Stimulated activated CD4-positive, alpha-beta T cell treated with anti-CD3 and anti-CD28 coated beads, Interleukin-1b, Interleukin-23, amount 100 ng/mL, for 1 hour (primary cell): ENCODE results near the gene LRRK1.
"Not testable (repeated sequence)": the region's sequence is repeated elsewhere in the genome, so short reads cannot be mapped to it uniquely, and the experiment has no call there.

Experiments used
- DNase-seq, 2 donors: peaks; one replicate each; pipeline ENCODE4 v3.0.0-alpha.2; 2020; ENCODE audit warnings: low read depth in 2 of 2

The LRRK1 gene

DNA sequence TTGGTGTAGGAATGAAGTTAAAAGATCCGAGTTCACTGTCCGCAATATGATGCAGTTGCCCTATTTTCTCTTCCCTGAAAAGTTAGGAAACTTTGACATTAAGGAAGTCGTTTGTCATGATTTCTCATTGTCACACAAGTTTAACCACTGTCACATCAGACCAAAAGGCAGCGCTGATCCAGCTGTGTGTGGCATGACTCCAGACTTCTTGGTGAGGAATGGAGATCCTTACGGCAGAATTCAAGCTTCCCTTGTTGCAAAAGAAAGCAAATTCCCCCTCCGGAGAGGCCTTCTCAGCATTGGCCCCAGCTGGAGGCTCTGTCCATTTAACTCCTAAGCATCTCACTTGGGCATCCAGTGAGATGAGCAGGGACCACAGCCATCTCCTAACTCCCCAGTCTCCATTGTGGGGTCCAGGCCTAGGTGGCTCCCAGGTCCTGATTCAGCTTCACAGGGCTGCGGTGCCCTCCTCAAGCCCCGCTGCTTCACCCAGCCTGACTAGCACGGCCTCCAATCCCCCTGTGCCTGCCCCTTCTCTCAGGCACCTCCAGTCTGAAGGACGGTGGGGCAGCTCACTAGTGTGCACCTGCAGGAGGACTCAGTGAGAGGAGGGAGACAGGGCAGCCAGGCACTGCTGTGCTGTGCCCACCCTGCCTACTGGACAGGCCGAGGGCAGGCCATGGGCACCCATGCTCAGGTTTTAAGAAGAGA lies 173.2 kb downstream of the LRRK1 start:
- DNase-seq = no peak

DNA sequence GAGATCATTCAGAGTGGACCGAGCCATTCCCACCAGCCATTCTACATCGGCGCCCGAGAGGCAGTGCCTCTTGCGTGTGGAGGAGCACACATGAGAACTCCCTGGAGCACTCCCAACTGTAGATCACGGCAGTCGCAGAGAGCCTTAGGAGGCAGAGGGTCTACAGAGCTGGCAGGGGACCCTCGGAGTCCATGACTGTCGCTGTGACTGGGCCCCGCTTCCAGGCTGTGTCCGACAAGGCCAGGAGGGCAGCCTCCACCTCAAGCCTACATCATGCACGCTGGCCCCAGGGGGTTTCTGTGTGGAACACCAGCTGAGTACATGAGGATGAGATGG lies 173.7 kb downstream of the LRRK1 start:
- DNase-seq = no peak

DNA sequence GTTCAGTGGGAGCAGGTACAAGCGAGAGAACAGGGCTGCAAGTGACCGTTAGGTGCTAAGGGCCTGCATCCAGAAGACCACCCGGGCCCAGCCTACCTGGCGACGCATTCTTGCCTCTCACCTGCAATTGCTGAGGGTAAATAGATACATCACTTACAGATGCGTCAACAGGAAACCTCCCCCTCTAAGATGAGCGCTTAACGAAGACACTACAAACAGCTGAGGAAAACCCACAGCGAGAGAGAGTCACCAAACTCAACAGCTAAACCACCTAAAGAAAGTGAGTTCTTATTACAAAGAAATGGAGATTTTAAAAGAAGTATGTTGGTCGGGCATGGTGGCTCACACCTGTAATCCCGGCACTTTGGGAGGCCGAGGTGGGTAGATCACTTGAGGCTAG lies 174.8 kb downstream of the LRRK1 start:
- DNase-seq = no peak

- DNase-seq = not testable (repeated sequence)
Observed at GRCh38 chr15:101095796-101096406, 176.7 kb downstream of the LRRK1 start.

DNA sequence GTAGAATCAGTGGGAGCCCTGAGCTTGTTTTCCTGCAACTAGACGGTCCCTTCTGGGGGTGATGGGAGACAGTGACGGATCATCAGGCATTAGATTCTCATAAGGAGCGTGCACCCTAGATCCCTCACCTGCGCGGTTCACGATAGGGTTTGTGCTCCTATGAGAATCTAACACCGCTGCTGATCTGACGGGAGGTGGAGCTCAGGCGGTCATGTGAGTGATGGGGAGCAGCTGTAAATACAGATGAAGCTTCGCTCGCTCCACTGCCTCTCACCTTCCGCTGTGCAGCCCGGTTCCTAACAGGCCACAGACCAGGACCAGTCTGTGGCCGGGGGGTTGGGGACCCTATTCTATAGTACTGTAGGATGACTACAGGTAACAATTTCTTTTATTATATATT lies 178.0 kb downstream of the LRRK1 start:
- no peak for DNase-seq

- no peak for DNase-seq
Observed at GRCh38 chr15:101099183-101099582, 180.0 kb downstream of the LRRK1 start.

GRCh38 chr15:101100118-101100517 lies 181.0 kb downstream of the LRRK1 start:
- no peak for DNase-seq

DNA sequence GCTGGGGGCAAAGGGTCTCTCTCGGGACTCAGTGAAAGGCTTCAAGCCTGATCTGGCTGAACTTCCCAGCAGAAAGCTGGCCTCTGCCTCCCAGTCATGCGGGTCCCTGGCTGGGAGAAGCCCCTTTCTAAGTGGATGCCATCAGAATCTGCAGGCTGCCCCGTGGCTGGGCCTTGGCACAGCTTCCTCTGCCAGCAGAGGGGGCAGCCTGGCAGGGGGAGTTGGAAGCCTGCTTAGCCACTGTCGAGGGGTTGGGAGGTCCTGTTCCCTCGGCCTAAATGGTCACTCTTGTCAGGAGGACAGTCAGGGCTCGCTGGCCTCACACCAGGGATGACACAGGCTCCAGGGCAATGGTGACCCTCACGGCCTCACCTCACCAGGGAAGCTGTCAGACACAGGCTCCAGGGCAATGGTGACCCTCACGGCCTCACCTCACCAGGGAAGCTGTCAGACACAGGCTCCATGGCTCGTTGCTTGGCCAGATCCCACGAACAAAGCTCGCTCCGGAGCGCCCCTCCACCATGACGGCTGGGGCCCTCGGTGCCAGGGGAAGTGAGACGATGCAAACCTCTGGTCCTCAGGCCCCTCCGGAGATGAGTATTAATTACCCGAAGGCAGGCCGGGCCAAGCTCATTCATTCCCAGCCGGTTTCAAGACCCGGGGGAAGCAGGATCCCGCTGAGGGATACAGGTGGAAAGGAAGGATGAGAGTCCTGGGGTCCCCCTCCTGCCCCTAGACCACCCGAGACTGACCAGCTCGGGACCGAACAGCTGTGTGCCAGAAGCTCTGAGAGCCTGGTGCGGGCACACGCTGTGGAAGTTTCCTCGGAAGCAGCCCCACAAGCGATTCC lies 181.7 kb downstream of the LRRK1 start:
- DNase-seq = no peak

- no peak for DNase-seq
Observed at GRCh38 chr15:101101676-101102075, 182.5 kb downstream of the LRRK1 start.

DNA sequence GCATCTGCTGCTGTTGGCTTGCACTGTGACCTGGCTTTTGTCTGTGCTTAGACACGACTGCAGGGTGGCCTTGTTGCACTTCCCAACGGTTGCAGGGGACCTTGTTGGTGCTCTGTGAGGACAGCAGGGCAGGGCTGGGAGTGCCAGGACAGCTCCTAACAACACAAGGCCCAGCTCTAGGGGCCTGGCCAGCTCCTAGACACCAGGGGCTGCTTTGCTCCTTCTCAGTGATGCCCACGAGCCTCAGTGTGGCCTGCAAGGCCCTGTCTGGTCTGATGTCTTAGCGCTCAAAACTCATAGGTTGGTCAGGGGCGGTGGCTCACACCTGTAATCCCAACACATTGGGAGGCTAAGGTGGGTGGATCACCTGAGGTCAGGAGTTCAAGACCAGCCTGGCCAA lies 183.6 kb downstream of the LRRK1 start:
- DNase-seq = no peak

DNA sequence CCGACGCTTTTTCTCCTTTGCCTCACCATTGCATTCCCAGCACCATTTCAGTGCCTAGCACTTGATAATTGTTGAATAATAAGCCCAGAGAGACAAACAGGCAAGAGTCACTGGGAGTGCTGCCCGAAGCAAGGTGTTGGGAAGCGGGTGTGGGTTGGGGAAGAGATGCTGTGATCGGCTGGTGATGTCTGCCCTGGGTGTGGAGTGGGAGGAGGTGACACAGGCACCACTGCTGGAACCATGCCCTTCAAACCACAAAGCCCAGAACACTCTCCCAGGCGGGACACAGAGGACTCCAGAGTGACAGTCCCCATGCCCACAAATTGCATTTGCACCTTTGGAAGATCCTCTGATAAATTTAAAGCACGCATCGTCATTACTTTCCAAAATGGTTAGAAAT lies 184.4 kb downstream of the LRRK1 start:
- DNase-seq = no peak

DNA sequence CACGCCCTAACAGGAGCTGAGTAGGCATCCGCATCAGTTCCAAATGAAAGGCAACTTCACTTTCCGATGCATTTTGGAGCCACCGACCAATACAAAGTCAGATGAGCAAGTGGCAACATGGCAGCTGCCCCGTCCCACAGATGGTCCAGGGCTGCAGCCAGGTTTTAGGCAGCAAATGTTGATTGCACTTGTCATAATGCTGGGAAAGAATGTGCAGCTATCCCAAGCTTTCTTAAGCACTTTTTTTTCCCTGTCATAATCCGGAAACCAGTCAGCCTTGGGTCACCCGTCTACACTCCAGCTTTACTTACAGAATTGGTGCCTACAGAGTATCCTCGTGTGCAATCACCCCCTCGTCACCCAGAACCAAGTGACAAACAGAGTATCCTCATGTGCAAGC lies 185.0 kb downstream of the LRRK1 start:
- DNase-seq = no peak

DNA sequence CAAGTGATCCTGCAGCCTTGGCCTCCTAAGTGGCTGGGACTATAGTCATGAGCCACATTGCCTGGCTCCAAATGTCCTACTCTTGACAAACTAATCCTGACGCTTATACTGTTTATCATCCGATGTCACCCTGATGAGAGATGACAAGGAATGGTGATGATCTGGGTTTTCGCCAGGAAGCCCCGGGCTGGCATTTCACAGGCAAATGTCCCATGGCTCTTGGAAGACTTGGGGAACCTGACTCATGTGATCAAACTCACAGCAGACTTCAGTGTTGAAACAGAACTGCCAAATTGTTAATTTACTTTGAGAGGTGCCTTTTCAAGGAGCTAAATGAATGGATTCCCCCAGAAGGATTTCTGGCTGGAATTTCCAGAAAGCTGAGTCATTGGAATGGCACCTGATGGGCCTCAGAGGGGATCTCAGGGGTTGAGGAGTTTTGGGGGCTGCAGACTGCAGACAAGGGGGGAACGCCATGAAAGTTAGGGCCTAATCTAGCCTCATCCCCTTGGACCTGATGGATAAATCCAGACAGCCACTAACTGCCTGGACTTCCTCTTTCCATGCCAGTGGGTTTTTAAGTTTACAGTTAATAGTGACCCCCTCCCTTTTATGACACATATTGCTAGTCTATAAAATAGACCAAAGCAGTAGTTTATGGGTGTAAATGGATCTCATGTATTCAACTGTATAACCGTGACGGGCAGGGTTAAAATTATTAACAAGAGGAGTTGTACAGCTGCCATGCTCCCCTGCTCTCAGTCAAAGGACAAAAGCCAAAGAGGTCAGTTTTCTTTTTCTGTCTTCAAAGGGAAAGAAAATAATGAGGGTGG lies 186.1 kb downstream of the LRRK1 start:
- DNase-seq = no peak

DNA sequence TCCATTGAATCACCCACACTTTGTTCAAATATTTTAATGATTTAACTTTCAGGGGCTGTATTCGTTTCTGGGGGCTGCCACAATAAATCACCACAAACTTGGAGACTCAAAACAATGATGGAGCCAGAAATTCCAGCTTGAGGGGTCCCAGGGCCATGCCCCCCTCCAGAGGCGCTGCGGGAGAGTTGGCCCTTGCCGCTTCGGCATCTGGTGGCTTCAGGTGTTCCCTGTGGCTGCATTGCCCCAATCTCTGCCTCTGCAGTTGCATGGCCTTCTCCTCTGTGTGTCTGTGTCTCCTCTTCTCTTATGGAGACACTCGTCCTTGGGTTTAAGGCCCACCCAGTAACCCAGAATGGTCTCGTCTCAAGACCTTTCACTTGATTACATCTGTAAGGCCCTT lies 187.9 kb downstream of the LRRK1 start:
- no peak for DNase-seq

- DNase-seq = no peak
Observed at GRCh38 chr15:101107625-101108460, 188.7 kb downstream of the LRRK1 start.

- no peak for DNase-seq
Observed at GRCh38 chr15:101108461-101108775, 189.3 kb downstream of the LRRK1 start.

GRCh38 chr15:101108791-101109190 lies 189.6 kb downstream of the LRRK1 start:
- no peak for DNase-seq

GRCh38 chr15:101110681-101111569 lies 191.8 kb downstream of the LRRK1 start:
- DNase-seq = no peak

GRCh38 chr15:101111570-101112262 lies 192.6 kb downstream of the LRRK1 start:
- no peak for DNase-seq
